GM04503 (cell line): Measurements from ENCODE around the gene RESP18.
"Not testable (repeated sequence)": the region's sequence is repeated elsewhere in the genome, so short reads cannot be mapped to it uniquely, and the experiment has no call there.

Source experiments
- DNase-seq: peaks from one replicate; pipeline ENCODE4 v3.0.0-alpha.2; 2012; ENCODE audit warnings: low read depth

Gene RESP18

DNA sequence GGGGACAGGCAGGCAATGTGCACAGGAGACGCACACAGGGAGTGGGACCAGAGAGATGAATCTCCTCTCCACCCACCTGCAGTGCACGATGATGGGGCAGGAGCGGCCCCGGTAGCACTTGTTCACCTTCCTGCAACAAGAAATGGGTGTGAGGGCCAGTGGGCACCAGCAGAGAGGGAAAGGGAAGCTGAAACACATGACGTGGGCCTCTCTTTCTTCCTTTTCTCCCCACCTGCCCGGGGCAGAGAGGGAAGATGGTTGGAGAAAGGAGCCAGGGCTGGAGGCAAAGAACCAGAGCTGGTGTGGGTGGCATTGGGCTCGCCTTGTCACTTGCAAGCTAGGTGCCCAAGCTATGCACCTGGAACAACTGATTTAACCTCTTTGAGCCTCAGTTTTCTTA, 41.1 kb downstream of the RESP18 start:
- DNase-seq: no peak

- DNase-seq: no peak
Measured at GRCh38 chr2:219290381-219291171, 42.0 kb downstream of the RESP18 start.

GRCh38 chr2:219289537-219290361, 42.8 kb downstream of the RESP18 start:
- peak; percentile 58 for DNase-seq

DNA sequence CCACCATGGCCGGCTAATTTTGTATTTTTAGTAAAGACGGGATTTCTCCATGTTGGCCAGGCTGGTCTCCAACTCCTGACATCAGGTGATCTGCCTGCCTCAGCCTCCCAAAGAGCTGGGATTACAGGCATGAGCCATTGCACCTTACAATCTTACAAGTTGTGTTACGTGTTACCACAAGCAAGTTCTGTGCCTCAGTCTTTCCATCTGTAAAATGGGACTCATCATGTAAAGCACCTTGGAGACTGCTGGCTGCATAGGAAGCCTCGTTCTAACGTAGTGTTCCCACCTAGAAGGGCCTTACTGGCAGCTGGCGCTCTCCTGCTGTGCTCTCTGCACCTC, 43.4 kb downstream of the RESP18 start:
- no peak for DNase-seq

DNA sequence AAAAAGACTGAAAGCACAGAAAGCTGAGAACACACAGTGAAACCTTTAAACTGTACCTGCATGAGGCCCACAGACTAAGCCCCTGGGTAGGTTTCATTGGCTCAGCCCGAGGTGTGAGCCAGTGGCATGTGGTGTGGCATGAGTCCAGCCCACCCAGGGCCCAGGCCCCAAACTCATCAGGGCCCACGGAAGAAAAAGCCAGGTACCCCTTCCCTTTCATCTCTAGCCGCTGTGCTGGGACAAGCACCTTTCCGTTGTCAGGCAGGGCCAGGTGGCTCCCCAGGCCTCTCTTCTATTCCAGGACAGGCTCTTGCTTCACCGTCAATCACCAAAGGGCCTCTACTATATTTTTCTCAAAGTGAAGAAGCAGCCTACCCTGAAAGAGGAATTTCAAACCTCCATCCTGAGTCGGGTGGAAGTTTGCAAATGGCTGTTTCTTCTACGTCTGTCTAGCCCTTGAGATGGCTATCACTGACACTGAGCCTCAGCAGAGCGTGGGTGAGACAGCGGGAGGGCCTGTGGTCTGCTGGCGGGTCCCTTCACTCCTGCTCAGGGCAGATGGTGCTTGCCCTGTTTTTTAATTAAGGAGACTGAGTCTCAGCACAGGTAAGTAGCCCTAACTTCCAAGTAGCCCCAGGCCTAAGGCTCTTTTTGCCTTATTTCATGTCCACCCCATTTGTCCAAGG, 44.8 kb downstream of the RESP18 start:
- no peak for DNase-seq

- not testable (repeated sequence) for DNase-seq
Measured at GRCh38 chr2:219287116-219287440, 45.5 kb downstream of the RESP18 start.

GRCh38 chr2:219286436-219287115, 46.0 kb downstream of the RESP18 start:
- DNase-seq: no peak

- DNase-seq: no peak
Measured at GRCh38 chr2:219285894-219286425, 46.6 kb downstream of the RESP18 start.

- DNase-seq: no peak
Measured at GRCh38 chr2:219285373-219285735, 47.2 kb downstream of the RESP18 start.

- no peak for DNase-seq
Measured at GRCh38 chr2:219284501-219285372, 47.8 kb downstream of the RESP18 start.

- DNase-seq: no peak
Measured at GRCh38 chr2:219282943-219283581, 49.5 kb downstream of the RESP18 start.

GRCh38 chr2:219282375-219282774, 50.2 kb downstream of the RESP18 start:
- DNase-seq: no peak

DNA sequence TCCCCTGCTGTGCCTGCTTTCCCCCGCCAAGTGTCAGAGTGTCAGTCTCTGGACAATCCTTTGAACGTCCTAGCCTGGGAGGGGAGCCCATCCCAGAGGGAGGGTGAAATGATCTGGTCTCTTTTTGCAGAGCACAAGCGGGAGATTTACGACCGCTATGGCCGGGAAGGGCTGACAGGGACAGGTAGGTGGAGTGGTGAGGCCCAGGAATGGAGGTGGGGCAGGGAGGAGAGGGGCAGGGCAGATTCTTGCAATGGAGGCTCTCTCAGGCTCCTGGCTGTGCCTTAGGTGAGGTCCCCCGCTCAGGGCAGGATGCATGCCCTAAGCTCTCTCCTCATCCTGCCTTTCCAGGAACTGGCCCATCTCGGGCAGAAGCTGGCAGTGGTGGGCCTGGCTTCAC, 51.0 kb downstream of the RESP18 start:
- DNase-seq: no peak

DNA sequence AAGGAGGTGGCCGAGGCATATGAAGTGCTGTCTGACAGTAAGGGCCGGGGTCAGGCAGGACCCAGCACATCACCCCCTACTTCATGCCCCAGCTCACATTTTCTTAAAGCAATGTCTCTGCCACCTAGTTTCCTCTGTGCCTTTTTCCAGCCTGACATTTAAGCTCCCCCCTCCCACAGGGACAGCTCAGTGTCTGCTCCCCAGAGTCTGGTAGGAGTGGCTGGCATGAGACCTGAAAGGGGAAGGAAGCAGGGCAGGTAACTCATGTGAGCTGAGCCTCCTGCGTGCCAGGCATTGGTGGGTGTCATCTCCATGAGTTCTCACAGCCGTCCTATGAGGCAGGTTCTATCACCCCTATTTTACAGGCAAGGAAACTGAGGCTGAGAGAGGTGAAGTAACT, 51.9 kb downstream of the RESP18 start:
- DNase-seq: no peak

- DNase-seq: no peak
Measured at GRCh38 chr2:219279916-219280516, 52.5 kb downstream of the RESP18 start.

DNA sequence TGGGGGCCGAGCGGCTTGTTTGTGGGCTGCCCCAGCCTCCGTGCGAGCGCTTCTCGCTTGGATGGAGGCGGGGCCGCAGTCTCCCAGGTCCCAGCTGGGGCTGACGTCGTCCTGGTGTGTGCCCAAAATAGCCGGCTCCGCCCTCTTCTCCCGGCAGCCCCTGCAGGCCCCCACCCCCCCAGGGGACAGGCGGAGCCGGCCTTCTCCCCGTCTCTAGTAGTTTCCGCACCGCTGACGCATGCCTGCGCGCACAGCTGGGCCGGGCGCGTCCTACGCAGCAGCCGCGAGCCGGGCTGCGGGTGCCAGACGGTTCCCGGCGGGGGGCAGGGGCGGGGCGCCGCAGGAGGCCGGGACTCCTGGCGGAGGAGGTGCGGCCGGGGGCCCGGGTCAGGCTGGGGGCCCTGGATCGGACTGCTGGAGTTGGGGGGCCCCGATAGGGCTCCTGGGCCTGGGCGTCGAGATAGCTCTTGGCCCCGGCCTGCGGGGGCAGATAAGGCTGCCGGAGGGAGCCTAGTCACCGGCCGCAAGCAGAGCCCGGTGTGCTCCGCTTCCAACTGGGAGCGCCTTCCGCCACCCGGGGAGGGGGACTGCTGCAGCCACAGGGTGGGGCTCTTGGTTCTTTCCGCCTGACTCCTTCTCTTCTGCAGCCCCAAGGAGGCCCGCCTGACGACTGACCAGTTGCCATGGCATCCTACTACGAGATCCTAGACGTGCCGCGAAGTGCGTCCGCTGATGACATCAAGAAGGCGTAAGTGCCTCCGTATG, 53.2 kb downstream of the RESP18 start, which contains the start of gene DNAJB2:
Gene DNAJB2 (plus strand): TSS at position 216 of the 765 bp plus-strand sequence. CDS start 468 bp downstream, at position 684.
- DNase-seq: peak; percentile 89

DNA sequence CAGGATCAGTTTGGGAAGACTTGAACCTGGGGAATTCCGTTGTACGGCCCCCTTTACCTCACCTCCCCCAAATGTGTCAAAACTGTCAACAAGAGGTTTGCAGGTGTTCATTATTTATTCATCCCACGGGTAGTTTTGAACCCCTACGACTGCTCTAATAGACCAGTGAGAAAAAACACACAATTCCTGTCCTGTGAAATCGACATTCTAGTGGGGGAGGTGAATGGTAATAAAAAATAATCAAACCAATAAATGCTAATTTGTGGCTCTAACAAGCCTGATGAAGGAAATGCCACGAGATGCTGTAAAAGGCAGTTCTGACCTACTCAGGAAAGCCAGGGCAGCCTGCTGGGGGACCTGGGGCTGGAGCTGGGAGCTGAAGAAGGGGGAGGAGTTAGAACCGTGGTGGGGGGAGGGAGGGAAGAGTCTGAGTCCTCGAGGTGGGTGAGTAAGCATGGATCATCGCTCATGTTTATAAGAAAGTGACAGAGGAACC, 53.8 kb downstream of the RESP18 start:
- DNase-seq: no peak

DNA sequence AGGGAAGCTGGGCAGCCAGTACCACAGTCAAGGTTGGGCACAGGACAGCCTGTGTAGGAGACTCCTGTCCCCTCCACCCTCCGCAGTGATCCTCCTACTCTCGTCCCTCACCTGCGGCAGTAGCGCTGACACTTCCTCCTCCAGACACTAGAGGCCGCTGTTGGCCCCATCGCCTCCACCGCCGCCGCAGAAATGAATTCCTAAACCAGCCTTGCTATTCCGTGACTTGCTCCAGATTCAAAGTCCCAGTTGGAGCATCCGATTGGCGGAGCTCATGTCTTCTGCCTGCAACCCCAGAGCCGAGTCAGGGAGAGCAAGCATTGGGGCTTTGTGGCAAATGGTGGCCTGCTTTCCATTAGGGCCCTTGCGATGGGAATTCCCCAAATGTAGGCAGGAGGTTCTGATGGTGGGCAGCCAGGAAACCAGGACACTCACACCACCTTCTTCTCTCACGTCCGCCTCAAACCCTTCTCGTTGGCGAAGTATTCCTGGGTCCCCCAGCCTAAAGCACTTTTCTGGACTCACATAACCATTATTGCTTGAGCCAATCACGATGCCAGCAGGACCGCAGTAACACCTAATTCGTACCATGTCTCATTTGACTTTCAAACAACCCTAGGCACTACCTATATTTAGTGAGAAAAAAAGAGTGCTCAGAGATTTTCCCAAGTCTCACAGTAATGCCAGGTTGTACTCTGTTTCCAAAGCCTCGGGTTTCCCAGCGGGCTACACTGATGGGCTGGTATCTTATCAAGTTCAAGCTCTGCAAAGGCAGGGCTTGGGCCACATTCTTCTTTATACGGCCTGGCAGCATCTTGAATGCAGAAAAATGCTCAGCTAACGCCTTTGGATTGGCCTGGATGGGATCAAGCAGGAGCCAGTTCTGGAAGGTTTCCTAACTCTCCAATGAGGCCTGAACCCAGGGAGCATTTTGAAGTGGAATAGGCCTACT, 54.6 kb downstream of the RESP18 start:
- DNase-seq: no peak
